Dedifferentiated amniotic fluid mesenchymal stem cell (primary cell): ENCODE measurements around the gene GID4.

Experiments used
- DNase-seq: peaks from one replicate; pipeline ENCODE4 v3.0.0-alpha.2; 2016; ENCODE audit errors: extremely low spot score

The GID4 gene

DNA sequence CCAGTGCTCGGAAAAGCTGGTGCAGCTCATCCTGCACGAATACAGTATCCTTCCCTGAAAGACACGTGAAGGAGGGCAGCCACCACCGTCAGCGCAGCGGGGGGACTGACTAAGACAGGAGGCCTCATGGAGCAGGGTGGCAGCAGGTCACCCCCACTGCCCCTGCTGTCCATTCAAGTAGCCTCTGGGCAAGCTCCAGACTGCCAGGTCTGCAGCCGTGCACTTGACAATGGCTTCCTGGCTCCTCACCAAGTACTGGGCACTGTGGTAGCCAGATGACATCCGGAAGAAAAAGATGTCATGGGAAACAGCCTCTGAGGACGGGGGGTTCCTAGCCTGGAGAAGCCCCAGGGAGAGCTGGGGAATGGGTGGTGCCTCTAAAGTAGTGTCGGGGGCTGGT, 61.4 kb downstream of the GID4 start:
- no peak for DNase-seq

DNA sequence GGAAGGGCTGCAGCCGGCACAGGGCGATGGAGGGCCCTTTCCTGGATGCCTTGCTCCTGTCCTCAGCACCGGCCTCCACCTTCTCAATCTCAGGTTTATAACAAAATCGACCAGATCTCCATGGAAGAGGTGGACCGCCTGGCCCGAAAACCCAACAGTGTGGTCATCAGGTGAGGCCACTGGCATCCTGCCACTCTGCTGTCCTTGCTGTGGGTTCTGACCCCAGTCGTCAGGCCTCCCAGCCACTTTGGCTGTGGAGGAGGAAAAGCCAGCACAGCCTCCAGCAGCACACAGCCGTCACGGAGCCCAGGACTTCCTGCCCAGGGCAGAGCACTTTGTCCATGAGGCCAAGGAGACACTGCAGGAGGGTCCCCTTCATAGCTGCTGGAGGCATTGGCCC, 62.6 kb downstream of the GID4 start:
- no peak for DNase-seq

- DNase-seq, result no peak
These were observed 63.4 kb downstream of the GID4 start for GRCh38 chr17:18102640-18103039.

DNA sequence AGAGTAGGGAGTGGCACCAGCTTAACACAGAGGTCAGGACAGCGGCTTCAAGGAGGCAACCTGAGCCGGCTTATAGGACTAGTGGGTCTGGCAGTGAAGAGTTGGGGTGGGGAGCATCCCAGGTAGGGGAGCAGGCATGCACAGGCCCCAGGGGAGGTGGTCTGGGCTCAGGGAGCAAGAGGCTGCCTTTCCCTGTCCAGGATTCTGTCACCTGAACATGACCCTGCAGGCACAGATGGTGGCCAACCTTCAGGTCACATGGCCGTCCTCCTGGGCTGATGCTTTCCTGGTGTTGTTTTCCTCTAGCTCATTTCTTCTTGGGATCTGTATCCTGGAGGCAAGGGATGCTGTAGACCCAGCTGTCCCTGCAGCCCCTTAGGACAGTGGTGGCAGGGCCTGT, 65.8 kb downstream of the GID4 start:
- no peak for DNase-seq

- DNase-seq, result no peak
These were observed 66.4 kb downstream of the GID4 start for GRCh38 chr17:18105595-18105994.

DNA sequence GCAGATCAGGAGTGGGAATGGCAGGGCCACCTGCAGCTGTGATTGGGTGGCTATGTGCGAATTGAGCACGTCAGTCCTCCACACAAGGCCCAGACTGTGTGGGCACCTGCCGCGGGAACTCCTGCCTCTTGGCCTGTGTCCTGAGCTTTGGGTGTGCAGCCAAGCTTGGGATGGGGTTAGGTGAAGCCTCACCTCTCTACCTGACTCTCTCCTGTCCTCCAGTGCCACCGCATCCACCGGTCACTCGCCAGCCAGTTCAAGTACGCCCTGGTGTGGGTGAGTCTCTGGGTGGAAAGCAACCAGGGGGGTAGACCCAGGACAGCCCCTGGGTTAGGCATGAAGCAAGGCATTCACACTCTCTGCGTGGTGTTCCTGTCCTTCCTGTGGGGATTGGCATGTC, 67.0 kb downstream of the GID4 start:
- no peak for DNase-seq

- no peak for DNase-seq
These were observed 68.0 kb downstream of the GID4 start for GRCh38 chr17:18107061-18107790.

DNA sequence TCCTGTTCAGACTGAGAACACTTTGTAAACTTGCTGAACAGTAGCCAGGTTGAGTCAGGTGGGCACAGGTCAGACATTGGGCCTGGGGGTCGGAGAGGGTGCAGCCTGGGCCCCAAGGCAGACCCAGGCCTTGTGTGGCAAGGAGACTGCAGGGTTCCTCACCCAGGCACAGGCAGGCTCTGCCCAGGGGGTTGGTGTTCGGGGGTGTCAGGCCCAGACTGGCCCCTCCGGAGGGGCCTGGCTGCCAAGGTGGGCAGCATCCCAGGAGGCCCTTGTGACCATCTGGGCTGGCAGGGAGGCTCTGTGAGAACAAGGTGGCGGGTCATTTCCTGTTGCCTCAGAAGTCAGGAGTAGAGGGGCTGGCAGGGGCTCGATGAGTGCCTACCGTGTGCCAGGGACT, 68.8 kb downstream of the GID4 start:
- no peak for DNase-seq

- no peak for DNase-seq
These were observed 69.4 kb downstream of the GID4 start, which contains the start of gene MYO15A for GRCh38 chr17:18108401-18109312. MYO15A (plus strand) TSS chr17:18108756; CDS start chr17:18118801, 10,045 bp downstream.

- DNase-seq, result no peak
These were observed 70.8 kb downstream of the GID4 start for GRCh38 chr17:18109935-18110485.

DNA sequence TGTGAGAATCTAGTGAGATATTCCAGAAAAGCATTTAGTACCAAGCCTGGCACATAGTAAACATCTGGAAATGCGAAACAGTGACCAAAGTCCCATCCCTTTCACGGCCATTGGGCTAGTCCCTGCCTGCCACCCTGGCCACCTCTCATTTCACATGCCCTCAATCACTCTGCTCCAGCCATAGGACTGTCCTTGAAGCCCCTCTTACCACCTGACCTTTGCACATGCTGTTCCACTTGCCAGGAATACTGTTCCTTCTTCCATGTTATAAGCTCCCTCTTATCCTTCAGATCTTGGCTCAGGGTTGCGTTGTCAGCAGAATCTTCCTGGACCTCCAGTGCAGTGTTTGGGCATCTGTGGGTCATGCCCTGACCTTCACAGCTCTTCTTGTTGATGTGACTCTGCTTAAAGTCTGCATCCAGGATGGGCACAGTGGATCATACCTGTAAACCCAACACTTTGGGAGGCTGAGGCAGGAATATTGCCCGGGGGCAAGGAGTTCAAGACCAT, 71.5 kb downstream of the GID4 start:
- DNase-seq, result no peak

- no peak for DNase-seq
These were observed 72.2 kb downstream of the GID4 start for GRCh38 chr17:18111330-18111971.

DNA sequence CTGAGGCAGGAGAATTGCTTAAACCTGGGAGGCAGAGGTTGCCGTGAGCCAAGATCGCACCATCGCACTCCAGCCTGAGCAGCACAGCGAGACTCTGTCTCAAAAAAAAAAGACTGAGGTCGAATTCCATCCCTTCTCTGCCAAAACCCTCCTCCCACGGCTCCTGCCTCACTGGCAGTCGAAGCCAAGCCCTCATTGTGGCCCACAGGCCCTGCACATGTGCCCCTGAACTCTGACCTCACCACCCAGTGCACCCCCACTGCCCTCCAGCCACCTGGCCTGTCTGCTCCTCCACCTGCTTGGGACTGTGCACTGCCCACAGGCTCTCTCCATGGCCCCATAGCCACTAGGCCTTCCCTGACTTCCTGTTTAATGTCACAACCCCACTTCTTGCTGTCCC, 76.3 kb downstream of the GID4 start:
- DNase-seq, result no peak

DNA sequence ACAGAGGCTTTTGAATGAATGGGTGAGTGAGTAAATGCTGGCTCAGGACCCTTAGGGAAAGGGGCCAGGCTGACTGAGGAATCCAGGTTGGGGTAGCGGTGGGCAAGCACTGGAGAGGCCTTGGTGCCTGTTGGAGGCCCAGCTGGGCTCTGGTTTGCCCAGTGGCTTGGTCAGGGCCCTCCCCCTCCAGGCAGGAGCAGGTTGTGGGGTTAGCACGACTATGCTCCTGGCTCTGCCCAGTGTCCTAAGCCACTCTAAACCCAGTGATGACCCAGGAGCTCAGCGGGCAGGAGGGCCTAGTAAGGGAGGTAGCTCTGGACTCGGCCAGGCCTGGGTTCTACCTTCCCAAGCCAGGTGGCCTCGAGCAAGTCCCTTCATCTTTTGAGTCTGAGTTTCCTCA, 76.9 kb downstream of the GID4 start:
- DNase-seq, result no peak

- no peak for DNase-seq
These were observed 78.3 kb downstream of the GID4 start for GRCh38 chr17:18117533-18117932.
